Activated naive CD8-positive, alpha-beta T cell treated with anti-CD3 and anti-CD28 coated beads, Interleukin-2, amount 10 ng/mL, durations not matched to agents 7 days and 5 days (primary cell): ENCODE data around the gene PACRG. TPM values are rescaled to one million over a fixed set of nuclear protein-coding genes. Genes with fewer than 3 reads are reported as not detected.

ENCODE experiments used
- ATAC-seq: fragments of 150-1000 bp; cut with Tn5 transposase; one replicate; pipeline ENCODE4 v1.10.0; 2021; ENCODE audit warnings: low read depth, moderate library complexity
- POLR2A ChIA-PET: fragments of 350-600 bp; sonication (Branson Sonifier 250); formaldehyde crosslinking; loops from one replicate; lab custom pipeline; 2021; ENCODE audit warnings: antibody characterized with exemption; lab: Charles Lee
- DNase-seq: peaks from one replicate; pipeline ENCODE4 v3.0.0; 2021
- H3K27ac Mint-ChIP-seq: one replicate; pipeline ENCODE4 v1.8.0; 2022; ENCODE audit warnings: mild to moderate bottlenecking, mixed read lengths
- H3K27me3 Mint-ChIP-seq: one replicate; pipeline ENCODE4 v1.8.0; 2022; ENCODE audit warnings: mild to moderate bottlenecking, moderate library complexity, mixed read lengths
- H3K36me3 Mint-ChIP-seq: one replicate; pipeline ENCODE4 v1.8.0; 2021; ENCODE audit warnings: mild to moderate bottlenecking, mixed read lengths
- H3K4me1 Mint-ChIP-seq: one replicate; pipeline ENCODE4 v1.8.0; 2021; ENCODE audit warnings: mixed read lengths
- H3K4me3 Mint-ChIP-seq: one replicate; pipeline ENCODE4 v1.8.0; 2022; ENCODE audit warnings: mild to moderate bottlenecking, moderate library complexity, mixed read lengths
- H3K9me3 Mint-ChIP-seq: one replicate; pipeline ENCODE4 v1.8.0; 2021; ENCODE audit warnings: mixed read lengths
- total RNA-seq, 2 experiments: library from RNA; stranded (reverse); gene quantifications; one replicate each; pipeline ENCODE4 v1.2.3, GENCODE V29; 2021

The PACRG gene
- total RNA-seq, 2 experiments from 2014 or later = 0.58 TPM; not detected in 1

DNA sequence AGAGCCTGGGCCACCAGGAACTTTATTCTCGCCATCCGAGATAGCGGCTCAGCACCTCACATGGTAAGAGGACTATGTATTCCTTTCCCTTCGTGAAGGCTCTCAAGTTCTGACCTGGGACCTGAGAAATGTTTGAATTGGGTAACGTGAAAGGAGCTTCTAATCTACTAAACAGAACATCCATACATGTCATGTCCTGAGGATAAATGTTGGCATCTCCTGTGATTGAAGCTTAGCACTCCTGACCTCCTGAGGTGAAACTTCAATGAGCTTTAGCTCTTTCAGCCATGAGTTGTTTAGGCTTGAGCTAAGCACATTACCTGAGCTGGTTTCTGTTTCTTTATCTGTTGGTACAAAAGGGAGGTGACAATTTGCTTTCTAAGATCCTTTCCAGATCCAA is 280.9 kb downstream of the PACRG start:
- H3K27me3 Mint-ChIP-seq = peaks cover 3% of the 10 kb centered on the region
- no peak overlapping the region for H3K4me3 Mint-ChIP-seq
- ATAC-seq = no peak
- H3K27ac Mint-ChIP-seq = no peak overlapping the region
- H3K9me3 Mint-ChIP-seq = peaks cover 8% of the 10 kb centered on the region
- POLR2A ChIA-PET = no interaction called here
- no peaks in the 10 kb centered on the region for H3K36me3 Mint-ChIP-seq
- H3K4me1 Mint-ChIP-seq = no peaks in the 10 kb centered on the region
- DNase-seq = no peak

DNA sequence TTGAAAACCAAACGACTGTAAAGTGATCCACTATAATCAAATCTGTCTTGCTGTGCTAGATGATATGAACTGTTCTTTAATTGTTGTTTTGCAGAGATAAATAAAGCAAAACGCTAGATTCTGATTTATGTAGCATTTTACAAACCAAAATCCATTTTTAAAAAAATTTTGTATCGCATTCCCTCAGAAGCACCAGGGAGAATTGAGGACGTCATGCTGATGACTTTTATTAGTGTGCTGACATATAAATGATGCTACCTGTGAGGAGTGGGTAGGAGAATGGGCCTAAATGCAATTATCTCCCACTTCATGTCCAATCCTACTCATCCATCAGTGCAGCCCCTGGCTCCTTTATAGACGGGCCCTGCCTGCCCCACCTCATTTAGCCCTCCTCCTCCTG is 282.4 kb downstream of the PACRG start:
- no peaks in the 10 kb centered on the region for H3K36me3 Mint-ChIP-seq
- H3K27me3 Mint-ChIP-seq = no peaks in the 10 kb centered on the region
- no peak overlapping the region for H3K4me3 Mint-ChIP-seq
- DNase-seq (no peak), ATAC-seq (no peak)
- POLR2A ChIA-PET = no interaction called here
- peaks cover 5% of the 10 kb centered on the region for H3K9me3 Mint-ChIP-seq
- H3K27ac Mint-ChIP-seq = no peak overlapping the region
- H3K4me1 Mint-ChIP-seq = no peaks in the 10 kb centered on the region

DNA sequence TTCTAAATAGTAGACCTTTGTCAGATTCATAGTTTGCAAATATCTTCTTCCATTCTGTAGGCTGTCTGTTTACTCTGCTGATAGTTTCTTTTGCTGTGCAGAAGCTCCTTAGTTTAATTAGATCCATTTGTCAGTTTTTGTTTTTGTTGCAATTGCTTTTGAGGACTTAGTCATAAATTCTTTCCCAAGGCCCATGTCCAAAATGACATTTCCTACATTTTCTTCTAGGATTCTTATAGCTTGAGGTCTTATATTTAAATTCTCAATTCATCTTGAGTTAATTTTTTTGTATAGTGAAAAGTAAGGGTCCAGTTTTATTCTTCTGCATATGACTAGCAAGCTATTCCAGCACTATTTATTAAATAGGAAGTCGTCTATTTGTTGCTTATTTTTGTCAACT is 287.0 kb downstream of the PACRG start:
- DNase-seq = no peak
- Mint-ChIP-seq H3K4me1 (no peaks in the 10 kb centered on the region), H3K9me3 (peaks cover 4% of the 10 kb centered on the region), H3K27me3 (no peaks in the 10 kb centered on the region), H3K27ac (no peak overlapping the region), H3K36me3 (no peaks in the 10 kb centered on the region), H3K4me3 (no peak overlapping the region)
- POLR2A ChIA-PET = no interaction called here
- no peak for ATAC-seq

DNA sequence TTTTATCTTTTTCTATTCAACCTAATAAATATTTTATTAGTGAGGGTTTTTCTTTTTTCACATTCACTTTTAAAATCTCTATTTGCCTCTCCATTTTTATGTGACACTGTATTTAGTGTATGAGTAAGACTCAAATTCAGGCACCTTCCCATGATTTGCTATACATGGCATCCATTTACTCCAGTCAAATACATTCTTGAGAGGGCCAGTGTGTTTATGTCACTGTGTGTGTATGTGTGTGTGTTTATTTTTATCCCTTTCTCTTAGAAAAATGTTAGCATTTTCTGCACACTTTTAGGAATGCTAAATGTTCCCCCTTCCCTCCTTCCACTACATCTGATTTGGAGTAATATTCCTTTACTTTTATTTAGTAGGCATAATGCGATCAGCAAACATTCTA is 290.0 kb downstream of the PACRG start:
- Mint-ChIP-seq H3K27ac (no peak overlapping the region), H3K4me3 (no peak overlapping the region), H3K9me3 (peaks cover 4% of the 10 kb centered on the region), H3K36me3 (no peaks in the 10 kb centered on the region), H3K27me3 (no peaks in the 10 kb centered on the region), H3K4me1 (no peaks in the 10 kb centered on the region)
- POLR2A ChIA-PET = no interaction called here
- DNase-seq (no peak), ATAC-seq (no peak)

DNA sequence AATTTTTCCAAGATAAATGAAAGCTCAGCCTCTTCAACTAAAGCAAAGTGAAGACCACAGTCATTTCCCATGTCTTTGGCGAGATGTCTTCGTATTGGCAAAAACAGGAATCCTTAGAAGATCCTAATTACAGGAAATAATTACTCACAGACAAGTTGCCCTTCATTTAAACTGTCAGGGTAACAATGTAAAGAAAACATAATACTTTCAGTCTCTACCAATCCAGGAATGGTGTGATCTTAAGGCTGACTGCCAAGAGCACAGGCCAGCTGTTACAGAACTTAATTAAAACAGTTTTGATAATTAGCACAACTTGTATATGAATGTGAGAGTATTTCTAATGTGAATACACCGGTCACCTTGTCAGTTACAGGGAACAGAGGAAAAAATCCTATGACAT is 292.2 kb downstream of the PACRG start:
- ATAC-seq (no peak), DNase-seq (no peak)
- POLR2A ChIA-PET = no interaction called here
- Mint-ChIP-seq H3K27me3 (no peaks in the 10 kb centered on the region), H3K36me3 (no peaks in the 10 kb centered on the region), H3K27ac (no peak overlapping the region), H3K4me3 (no peak overlapping the region), H3K9me3 (peaks cover 9% of the 10 kb centered on the region), H3K4me1 (no peaks in the 10 kb centered on the region)

DNA sequence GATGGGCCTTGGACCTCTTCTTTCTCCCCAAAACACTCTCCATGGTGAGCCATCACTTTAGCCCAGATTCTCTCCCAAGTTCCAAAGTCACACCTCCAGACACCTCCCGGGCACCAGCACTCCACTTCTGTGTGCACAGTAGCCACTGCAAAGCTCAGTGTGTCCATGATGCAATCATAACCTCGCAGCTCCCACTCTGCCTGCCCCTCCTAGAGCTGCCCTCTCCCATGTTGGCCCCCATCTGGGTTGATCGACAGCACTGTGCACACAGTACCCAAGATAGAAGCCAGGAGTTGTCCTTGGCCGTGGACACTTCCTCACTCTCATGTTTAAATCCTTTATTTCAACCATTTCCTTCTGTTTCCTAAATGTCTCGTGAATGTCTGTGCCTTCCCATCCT is 293.3 kb downstream of the PACRG start:
- POLR2A ChIA-PET = no interaction called here
- Mint-ChIP-seq H3K36me3 (no peaks in the 10 kb centered on the region), H3K4me1 (no peaks in the 10 kb centered on the region), H3K27me3 (no peaks in the 10 kb centered on the region), H3K9me3 (peaks cover 9% of the 10 kb centered on the region), H3K4me3 (no peak overlapping the region), H3K27ac (no peak overlapping the region)
- DNase-seq (no peak), ATAC-seq (no peak)

DNA sequence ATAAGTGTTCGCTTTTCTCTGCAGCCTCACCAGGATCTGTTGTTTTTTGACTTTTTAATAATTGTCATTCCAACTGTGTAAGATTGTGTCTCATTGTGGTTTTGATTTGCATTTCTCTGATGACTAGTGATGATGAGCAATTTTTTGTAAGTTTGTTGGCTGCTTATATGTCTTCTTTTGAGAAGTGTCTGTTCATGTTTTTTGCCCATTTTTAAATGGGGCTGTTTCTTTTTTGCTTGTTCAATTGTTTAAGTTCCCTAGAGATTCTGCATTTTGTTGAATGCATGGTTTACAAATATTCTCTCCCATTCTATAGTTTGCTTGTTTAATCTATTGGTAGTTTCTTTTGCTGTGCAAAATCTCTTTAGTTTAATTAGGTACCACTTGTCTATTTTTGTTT is 295.9 kb downstream of the PACRG start:
- POLR2A ChIA-PET = no interaction called here
- Mint-ChIP-seq H3K4me3 (no peak overlapping the region), H3K27ac (no peak overlapping the region), H3K4me1 (no peaks in the 10 kb centered on the region), H3K27me3 (no peaks in the 10 kb centered on the region), H3K36me3 (no peaks in the 10 kb centered on the region), H3K9me3 (peaks cover 7% of the 10 kb centered on the region)
- DNase-seq (no peak), ATAC-seq (no peak)

DNA sequence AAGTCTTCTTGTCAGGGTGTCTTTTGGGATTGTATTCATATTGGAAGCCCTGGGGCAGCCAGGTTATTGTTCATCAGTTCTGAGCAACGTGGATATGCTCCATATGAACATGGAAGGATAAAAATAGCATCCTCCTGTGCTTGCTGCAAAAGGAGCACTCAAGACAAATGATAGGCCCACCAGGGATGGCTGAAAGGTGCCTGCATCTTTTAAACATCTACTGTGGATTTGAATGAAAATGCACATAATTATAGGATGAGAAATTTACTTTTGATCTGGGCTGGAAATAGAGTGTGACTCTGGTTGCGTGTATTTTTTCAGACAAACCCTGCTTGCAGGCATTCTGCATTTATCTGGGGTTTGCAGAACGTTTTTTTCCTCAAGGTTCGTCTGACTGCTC is 299.1 kb downstream of the PACRG start:
- H3K27me3 Mint-ChIP-seq = no peaks in the 10 kb centered on the region
- ATAC-seq (no peak), DNase-seq (no peak)
- POLR2A ChIA-PET = no interaction called here
- H3K27ac Mint-ChIP-seq = no peak overlapping the region
- H3K9me3 Mint-ChIP-seq = peaks cover 5% of the 10 kb centered on the region
- H3K36me3 Mint-ChIP-seq = no peaks in the 10 kb centered on the region
- no peaks in the 10 kb centered on the region for H3K4me1 Mint-ChIP-seq
- no peak overlapping the region for H3K4me3 Mint-ChIP-seq

DNA sequence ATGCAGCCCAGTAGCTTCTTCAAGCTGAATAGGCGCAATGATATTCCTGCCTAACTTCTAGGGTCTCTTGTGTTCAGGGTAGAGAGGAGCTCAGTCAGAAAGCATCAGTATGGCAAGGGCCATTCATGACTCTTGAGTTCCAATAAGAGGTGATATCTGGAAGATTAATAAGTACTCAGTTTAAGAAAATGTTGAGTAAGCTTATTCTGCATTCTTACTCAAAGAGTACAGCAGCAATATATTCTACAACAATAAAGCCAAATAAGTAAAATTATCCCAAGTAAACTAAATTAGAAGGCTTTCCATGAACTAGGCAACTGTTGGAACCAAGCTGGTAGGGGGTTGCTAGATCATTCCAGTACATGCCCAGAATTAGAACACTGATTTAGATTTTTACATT is 303.2 kb downstream of the PACRG start:
- Mint-ChIP-seq H3K27ac (no peak overlapping the region), H3K27me3 (no peaks in the 10 kb centered on the region), H3K4me1 (no peaks in the 10 kb centered on the region), H3K9me3 (peaks cover 2% of the 10 kb centered on the region), H3K4me3 (no peak overlapping the region), H3K36me3 (no peaks in the 10 kb centered on the region)
- DNase-seq (no peak), ATAC-seq (no peak)
- POLR2A ChIA-PET = no interaction called here

DNA sequence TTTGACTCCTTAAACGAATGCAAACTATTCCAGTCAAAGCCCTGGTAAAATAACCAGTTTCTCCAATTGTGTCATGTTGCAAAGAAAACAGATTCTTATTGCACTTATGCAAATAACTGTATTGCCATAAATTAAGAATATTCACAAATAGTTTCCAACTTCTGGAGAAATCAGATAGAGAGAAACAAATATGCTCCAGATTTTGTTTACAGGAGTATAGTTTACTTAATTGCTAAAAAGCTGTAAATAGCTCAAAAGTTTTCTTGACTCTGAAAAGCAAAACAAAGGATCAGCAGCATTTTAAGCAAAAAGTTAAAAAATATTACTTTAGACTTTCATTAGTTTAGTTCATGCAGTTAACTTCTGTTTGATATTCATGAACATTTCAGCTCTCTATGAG is 304.2 kb downstream of the PACRG start:
- H3K27me3 Mint-ChIP-seq = no peaks in the 10 kb centered on the region
- H3K27ac Mint-ChIP-seq = no peak overlapping the region
- no peak overlapping the region for H3K4me3 Mint-ChIP-seq
- H3K4me1 Mint-ChIP-seq = no peaks in the 10 kb centered on the region
- no peak for DNase-seq
- POLR2A ChIA-PET = no interaction called here
- no peaks in the 10 kb centered on the region for H3K36me3 Mint-ChIP-seq
- no peak for ATAC-seq
- peaks cover 5% of the 10 kb centered on the region for H3K9me3 Mint-ChIP-seq

DNA sequence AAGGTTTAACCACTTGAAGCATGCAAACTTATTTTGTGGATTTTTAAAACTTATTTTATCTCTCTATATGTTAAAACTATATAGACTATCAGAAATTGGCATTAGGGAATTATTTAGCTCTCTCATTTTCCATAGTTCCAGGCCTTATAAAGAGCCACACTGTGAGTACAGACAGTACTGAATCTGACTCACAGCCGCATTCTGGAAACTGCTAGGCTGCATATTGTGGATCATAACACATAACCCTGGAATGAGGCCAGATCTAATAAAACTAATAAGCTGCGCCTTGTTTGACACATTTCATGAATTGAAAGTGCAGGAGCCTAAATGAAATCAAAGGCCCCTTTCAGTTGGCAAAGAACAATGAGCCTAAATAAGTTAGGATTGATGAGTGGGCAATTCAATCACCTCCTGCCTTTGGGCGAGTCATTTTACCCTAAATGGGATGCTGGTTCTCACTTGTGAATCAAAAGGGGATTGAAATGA is 308.4 kb downstream of the PACRG start:
- Mint-ChIP-seq H3K4me1 (no peaks in the 10 kb centered on the region), H3K4me3 (no peak overlapping the region), H3K27me3 (no peaks in the 10 kb centered on the region), H3K27ac (no peak overlapping the region), H3K9me3 (peaks cover 7% of the 10 kb centered on the region), H3K36me3 (no peaks in the 10 kb centered on the region)
- ATAC-seq = no peak
- POLR2A ChIA-PET = no interaction called here
- DNase-seq = no peak

DNA sequence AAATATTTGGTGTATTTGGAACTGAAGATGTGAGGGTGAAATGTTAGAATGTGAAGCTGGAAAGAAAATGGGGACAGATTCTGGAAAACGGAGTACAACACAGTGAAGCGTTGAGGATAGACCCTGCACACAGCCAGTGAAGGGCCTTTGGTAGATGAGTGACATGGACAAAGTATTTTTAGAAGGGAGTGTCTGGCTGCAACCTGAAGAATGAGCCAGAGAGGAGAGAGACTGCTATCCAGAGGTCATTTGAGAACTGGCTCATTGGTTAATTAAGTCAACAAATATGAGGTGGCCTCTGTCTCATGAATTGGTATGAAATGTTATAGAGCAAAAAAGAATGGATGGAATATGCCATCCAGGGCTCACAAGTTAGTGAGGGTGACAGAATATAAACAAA is 310.5 kb downstream of the PACRG start:
- Mint-ChIP-seq H3K27ac (no peak overlapping the region), H3K4me1 (no peaks in the 10 kb centered on the region), H3K27me3 (no peaks in the 10 kb centered on the region), H3K4me3 (no peak overlapping the region), H3K36me3 (no peaks in the 10 kb centered on the region), H3K9me3 (peaks cover 7% of the 10 kb centered on the region)
- DNase-seq (no peak), ATAC-seq (no peak)
- POLR2A ChIA-PET = no interaction called here

DNA sequence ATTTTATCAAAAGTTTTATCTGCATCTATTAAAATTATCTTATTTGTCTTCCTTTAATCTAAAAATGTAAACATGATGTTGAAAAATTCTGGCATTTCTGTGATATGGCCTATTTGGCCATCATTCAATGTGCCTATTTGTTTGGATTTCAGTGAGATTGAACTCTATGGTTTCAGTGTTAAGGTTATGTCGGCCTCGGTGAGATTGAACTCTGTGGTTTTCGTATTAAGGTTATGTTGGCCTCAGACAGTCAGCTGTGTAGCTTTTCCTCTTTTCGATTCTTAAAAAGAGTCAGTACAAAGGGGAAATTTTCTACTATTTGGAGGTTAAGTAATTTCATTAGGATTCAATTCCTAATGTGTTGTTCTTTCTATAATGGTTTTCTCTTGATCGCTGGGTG is 320.6 kb downstream of the PACRG start:
- ATAC-seq (no peak), DNase-seq (no peak)
- POLR2A ChIA-PET = no interaction called here
- no peak overlapping the region for H3K27ac Mint-ChIP-seq
- H3K9me3 Mint-ChIP-seq = peaks cover 13% of the 10 kb centered on the region
- H3K36me3 Mint-ChIP-seq = no peaks in the 10 kb centered on the region
- no peak overlapping the region for H3K4me3 Mint-ChIP-seq
- H3K27me3 Mint-ChIP-seq = no peaks in the 10 kb centered on the region
- no peaks in the 10 kb centered on the region for H3K4me1 Mint-ChIP-seq

DNA sequence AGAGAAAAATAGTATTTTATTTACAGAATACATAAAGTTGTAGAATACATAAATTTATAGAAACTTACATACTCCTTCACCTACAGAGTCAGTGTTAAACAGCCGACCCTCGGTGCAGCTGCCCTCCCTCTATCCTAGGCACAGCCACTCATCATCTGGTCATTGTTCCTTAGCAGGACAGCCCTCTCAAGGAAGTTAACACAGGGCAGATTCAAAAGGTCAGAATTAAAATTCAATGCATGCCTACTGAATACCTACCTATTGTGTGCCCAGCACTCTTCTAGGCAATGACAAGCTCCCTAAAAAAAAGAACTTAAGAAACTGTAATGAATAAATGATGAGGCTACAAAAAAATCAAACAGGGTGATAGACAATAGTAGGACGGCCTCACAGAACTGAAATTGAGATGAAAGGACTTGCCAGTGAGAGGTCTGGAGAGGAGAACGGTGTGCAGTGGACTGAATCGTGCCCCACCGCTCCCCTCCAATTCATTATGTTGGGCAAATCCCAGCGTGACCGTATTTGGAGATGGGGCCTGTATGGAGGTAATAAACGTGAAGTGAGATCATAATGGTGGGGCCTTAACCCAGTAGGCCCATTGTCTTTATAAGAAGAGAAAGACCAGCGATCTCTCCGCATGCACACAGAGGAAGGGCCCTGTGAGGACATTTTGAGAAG is 326.0 kb downstream of the PACRG start:
- Mint-ChIP-seq H3K27me3 (no peaks in the 10 kb centered on the region), H3K27ac (no peak overlapping the region), H3K36me3 (no peaks in the 10 kb centered on the region), H3K4me3 (no peak overlapping the region), H3K9me3 (peaks cover 7% of the 10 kb centered on the region), H3K4me1 (no peaks in the 10 kb centered on the region)
- DNase-seq (no peak), ATAC-seq (no peak)
- POLR2A ChIA-PET = no interaction called here

DNA sequence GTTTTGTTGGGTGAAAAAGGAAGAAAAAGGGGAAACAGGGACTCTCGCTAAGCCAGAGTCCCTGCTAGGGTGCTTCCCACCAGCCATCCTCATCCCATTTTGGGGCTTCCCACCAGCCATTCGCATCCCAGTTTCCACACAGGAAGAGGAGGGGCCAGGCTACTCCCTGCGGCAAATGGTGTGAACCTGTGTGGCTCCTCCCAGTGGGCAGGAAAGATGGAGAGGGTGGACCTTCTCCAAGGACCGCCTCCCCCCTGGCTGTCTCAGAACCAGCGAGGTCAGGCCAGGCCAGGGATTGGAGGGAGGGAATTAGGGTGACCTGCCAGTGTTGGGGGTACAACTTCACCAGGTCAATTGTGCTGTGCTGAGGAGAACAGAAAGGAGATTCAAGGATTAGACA is 326.9 kb downstream of the PACRG start:
- Mint-ChIP-seq H3K36me3 (no peaks in the 10 kb centered on the region), H3K27me3 (no peaks in the 10 kb centered on the region), H3K4me1 (no peaks in the 10 kb centered on the region), H3K9me3 (peaks cover 7% of the 10 kb centered on the region), H3K27ac (no peak overlapping the region), H3K4me3 (no peak overlapping the region)
- ATAC-seq = no peak
- POLR2A ChIA-PET = no interaction called here
- no peak for DNase-seq
